C1 segment of cervical spinal cord (tissue), 14 donors: Measurements from ENCODE around the gene FKBP15.
A peak's percentile ranks its signal among the peaks of the same experiment; 100 is the strongest.
"Not testable (repeated sequence)": the region's sequence is repeated elsewhere in the genome, so short reads cannot be mapped to it uniquely, and the experiment has no call there.

Source experiments
- DNase-seq, 14 donors: peaks; one replicate each; lab custom pipeline; 2025; lab: John Stamatoyannopoulos, UW

The FKBP15 gene, protein sequence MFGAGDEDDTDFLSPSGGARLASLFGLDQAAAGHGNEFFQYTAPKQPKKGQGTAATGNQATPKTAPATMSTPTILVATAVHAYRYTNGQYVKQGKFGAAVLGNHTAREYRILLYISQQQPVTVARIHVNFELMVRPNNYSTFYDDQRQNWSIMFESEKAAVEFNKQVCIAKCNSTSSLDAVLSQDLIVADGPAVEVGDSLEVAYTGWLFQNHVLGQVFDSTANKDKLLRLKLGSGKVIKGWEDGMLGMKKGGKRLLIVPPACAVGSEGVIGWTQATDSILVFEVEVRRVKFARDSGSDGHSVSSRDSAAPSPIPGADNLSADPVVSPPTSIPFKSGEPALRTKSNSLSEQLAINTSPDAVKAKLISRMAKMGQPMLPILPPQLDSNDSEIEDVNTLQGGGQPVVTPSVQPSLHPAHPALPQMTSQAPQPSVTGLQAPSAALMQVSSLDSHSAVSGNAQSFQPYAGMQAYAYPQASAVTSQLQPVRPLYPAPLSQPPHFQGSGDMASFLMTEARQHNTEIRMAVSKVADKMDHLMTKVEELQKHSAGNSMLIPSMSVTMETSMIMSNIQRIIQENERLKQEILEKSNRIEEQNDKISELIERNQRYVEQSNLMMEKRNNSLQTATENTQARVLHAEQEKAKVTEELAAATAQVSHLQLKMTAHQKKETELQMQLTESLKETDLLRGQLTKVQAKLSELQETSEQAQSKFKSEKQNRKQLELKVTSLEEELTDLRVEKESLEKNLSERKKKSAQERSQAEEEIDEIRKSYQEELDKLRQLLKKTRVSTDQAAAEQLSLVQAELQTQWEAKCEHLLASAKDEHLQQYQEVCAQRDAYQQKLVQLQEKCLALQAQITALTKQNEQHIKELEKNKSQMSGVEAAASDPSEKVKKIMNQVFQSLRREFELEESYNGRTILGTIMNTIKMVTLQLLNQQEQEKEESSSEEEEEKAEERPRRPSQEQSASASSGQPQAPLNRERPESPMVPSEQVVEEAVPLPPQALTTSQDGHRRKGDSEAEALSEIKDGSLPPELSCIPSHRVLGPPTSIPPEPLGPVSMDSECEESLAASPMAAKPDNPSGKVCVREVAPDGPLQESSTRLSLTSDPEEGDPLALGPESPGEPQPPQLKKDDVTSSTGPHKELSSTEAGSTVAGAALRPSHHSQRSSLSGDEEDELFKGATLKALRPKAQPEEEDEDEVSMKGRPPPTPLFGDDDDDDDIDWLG

GRCh38 chr9:113221003-113221799 is at the start of gene FKBP15, which contains the start of gene SLC31A1:
Gene FKBP15 (minus strand): TSS chr9:113221277. CDS start chr9:113221243, 34 bp downstream.
Gene SLC31A1 (plus strand): TSS chr9:113221544. CDS start chr9:113256149, 34,605 bp downstream.
- peak; percentile 78 to 99 (median 96) for DNase-seq

DNA sequence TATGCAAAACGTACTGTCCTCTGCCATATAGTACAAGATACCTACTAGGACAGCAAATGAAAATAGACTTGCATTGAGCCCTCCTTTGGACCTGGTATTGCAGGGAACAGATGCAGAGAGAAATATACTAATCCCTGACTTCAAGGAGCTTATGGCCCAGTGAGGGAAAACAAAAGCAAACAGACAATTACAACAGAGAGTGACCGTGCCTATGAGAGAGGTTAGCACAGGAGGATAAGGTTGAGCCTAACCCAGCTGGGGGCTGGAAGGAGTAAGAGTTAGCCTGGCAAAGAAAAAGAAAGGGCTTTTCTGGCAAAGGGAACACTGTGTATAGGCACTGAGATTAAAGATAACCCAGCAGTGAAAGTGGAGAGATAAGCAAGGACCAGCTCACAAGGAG is 48.8 kb upstream of the FKBP15 start:
- DNase-seq, result no peak

DNA sequence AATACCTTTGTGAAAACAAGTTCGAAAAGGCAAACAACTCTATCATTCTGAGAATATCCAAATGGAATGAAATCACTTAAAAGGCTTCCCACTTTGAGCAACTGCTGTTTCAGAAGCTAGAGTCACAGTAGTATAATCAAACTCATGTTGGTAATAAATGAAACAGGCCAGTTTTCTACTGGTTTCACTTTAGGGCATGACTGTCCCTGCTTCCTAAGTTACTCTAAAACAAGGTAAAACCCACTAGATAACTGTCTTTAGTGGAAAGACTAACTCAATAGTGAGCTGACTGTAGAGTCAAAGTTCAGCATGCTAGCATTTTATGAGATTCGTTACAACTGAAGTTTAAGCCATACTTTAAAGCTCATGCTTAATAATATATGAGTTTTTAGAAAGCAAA is 48.3 kb upstream of the FKBP15 start:
- no peak for DNase-seq

DNA sequence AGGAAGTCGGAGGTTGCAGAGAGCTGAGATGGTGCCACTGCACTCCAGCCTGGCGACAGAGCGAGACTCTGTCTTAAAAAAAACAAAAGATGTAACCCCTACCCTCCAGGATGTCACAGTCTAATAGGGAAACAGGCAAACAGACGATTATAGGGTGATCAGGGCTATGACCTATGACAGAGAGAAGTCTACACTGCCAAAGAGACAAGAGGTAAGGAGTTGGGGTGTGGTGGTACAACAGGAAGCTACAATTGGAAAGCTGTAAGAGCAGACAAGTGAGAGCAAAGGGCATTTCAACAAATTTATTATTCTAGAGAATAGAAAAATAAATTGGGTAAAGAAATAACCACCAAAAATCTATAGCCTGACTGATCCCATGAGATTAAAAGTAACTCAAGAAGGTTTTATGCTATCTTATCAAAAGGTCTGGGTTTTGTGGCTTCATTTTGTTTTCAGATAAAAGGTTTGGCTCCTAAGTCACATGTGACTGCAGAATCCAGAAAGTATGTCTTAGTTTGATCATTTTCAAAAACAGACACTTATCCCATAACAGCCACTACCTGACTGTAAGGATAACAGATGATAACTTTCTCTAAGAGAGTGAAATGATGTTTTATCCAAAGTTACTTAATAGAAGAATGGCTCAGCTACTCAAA is 47.0 kb upstream of the FKBP15 start:
- no peak for DNase-seq

DNA sequence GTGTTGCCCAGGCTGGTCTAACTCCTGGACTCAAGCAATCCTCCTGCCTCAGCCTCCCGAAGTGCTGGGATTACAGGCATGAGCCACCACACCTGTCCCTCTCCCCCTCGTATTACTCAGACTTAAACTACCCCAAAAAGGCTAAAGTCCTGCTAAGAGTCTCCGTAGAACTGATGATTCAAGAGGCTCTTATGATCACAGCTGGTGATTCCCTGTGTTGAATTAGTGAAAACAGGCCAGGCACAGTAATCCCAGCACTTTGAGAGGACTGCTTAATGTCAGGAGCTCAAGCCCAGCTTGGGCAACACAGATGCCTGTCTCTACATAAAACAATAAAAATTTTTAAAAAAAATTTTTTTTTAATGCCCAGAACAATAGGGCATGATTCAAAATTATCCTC is 45.1 kb upstream of the FKBP15 start:
- no peak for DNase-seq

DNA sequence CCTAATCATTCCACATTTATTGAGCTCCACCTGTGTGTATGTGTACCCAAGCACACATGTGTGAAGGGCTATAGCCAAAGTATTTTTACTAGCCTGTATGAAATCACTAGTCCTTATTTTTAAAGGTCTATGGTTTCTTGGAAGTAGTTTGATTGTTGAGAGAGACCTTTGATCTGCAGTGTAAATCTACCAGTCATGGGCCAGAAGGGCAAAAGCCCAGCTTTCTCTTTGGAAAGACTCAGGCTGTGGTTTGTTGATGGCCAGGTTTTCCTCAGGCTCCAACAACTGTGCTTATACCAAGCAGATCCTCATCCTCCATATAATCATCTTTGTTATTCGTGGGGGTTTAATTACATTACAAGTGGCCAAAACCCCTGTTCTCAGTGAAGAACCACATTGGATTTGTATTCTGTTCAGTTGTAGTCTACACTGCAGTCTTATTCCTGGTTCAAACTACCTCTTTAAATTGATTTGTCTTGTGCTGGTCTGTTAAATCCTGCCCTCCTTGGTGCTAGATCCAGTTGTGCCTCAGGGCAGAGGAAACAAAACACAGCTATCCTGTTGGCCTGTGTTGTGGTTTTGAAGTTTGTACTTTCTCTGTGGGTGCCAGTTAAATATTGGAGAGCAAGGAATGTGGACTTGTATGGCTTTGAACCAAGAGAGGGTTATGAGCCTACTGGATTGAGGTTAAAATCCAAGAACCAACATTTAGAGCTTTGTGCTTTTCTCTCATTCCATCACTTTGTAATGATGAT is 41.0 kb upstream of the FKBP15 start:
- no peak for DNase-seq

DNA sequence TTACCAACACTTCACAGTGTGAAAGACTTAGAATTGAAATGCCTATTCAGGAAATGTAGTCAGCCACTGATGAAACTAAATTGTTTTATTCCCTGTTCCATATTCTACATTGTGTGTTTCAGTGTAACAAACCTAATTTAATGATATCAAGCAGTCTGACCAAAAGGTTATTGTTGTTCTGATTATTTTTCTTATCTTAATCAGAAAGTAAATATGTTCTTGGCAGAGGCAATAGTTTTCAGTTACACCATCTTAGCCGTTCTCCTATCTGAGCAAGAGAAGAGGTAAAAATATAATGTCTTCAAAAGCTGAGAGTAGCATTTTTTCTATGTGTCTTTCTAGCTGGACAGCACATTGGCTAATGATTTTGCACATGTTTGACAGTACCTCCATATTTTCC is 37.2 kb upstream of the FKBP15 start:
- DNase-seq, result no peak

- no peak for DNase-seq
These were observed 36.8 kb upstream of the FKBP15 start for GRCh38 chr9:113257863-113258262.

DNA sequence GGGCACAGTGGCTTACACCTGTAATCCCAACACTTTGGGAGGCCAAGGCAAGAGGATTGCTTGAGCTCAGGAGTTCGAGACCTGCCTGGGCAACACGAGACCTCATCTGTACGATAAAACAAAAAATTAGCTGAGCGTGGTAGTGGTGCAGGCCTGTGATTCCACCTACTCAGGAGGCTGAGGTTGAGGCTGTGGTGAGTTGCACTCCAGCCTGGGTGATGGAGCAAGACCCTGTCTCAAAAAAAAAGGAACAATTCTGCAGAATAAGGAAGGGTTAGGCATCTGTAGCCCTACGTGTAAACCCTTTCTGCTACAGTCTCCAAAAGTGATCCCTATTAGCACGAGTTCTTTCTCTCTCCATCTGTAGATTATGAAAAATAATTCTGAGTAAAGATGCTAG is 34.4 kb upstream of the FKBP15 start:
- DNase-seq, result no peak

DNA sequence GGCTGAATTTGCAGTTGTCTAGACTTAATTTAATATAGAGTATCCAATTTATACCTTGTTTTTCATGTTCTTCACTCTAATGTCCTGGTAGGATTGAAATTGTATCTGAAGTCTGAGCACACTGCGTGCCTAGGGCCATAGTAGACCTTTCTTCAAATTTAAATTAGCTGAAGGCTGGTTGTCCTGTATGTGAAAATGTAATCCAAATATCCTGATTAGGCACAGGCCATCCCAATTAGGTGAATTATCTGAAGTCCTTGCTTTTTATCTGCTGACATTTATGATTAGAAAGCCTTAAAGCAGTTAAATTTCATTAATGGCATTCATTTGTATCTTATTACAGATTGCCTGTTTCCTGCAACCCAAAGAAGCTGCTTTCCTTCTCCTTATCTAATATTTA is 33.9 kb upstream of the FKBP15 start:
- DNase-seq, result no peak

DNA sequence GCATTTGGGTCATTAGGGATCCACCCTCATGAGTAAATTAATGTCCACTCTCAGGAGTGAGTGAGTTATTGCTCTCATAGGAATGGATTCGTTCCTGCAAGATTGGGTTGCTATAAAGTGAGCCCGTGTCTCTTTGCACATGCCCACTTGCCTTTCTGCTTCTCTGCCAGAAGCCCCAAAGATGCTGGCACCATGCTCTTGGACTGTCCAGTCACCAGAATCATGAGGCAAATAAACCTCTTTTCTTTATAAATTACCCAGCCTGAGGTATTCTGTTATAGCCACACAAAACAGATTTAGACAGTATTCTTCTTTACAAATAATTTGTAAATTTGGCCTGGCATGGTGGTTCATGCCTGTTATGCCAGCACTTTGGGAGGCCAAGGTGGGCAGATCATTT is 29.7 kb upstream of the FKBP15 start:
- no peak for DNase-seq

DNA sequence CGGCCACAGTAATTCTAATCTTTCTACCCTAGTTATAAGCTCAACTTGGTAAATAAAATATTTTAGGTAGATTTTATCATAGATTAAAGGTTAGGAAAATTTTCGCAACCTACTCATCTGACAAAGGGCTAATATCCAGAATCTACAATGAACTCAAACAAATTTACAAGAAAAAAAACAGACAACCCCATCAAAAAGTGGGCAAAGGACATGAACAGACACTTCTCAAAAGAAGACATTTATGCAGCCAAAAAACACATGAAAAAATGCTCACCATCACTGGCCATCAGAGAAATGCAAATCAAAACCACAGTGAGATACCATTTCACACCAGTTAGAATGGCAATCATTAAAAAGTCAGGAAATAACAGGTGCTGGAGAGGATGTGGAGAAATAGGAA is 28.6 kb upstream of the FKBP15 start:
- DNase-seq, result not testable (repeated sequence)

- no peak for DNase-seq
These were observed 26.6 kb upstream of the FKBP15 start for GRCh38 chr9:113247640-113248039.

GRCh38 chr9:113246928-113247327 is 25.9 kb upstream of the FKBP15 start:
- no peak for DNase-seq

DNA sequence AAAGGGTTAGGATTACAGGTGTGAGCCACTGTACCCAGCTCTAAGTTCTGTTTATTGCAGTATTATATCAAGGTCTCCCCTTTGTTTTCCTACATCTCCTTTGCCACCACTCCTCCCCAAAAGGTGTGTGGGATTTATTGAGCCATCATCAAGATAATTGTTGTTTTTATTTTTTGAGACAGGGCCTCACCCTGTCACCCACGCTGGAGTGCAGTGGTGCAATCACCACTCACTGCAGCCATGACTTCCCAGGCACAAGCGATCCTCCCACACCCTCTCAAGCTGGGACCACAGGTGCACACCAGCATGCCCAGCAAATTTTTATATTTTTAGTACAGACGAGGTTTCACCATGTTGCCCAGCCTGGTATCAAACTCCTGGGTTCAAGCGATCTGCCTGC is 24.8 kb upstream of the FKBP15 start:
- DNase-seq, result no peak

GRCh38 chr9:113244556-113244955 is 23.5 kb upstream of the FKBP15 start:
- DNase-seq, result no peak

GRCh38 chr9:113241161-113241560 is 20.1 kb upstream of the FKBP15 start:
- no peak for DNase-seq

- no peak for DNase-seq
These were observed 17.8 kb upstream of the FKBP15 start for GRCh38 chr9:113238859-113239232.

DNA sequence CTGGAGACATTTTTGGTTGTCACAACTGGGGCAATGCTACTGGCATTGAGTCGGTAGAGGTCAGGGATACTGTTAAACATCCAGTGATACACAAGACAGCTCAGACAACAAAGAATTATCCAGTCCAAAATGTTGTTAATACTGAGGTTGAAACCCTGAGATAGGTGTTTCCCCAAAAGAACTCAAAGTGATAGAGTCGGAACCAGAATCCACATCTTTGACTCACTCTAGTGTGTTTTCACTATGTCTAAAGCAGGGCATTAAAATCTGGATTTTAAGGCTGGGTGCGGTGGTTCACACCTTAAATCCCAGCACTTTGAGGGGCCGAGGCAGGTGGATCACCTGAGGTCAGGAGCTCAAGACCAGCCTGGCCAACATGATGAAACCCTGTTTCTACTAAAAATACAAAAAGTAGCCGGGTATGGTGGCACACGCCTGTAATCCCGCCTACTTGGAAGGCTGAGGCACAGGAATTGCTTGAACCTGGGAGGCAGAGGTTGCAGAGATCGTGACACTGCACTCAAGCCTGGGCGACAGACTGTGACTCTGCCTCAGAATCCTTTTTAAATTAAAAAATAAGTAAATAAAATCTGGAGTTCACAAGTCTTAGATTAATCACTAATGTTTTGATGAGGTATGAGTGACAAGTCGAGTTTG is 17.3 kb upstream of the FKBP15 start:
- DNase-seq, result no peak
